NCI-H69 (cell line): ENCODE data around the gene FAM117B.
"Not testable (repeated sequence)": the region's sequence is repeated elsewhere in the genome, so short reads cannot be mapped to it uniquely, and the experiment has no call there.

Experiments used
- DNase-seq: peaks from one replicate; lab custom pipeline; 2025; lab: John Stamatoyannopoulos, UW

FAM117B gene

DNA sequence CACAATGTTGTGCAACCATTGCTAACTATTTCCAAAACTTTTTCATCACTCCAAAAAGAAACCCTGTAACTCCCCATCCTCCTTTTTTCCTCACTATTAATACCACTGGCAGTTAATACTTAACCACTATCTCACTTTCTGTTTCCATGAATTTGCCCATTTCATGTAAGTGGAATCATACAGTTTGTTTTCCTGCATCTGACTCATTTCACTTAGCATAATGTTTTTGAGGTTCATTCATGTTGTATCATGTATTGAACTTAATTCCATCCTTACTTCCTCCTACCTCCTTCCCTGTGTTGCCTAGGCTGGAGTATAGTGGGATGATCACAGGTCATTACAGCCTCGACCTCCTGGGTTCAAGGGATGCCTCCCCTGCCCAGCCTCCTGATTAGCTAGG is 68.3 kb downstream of the FAM117B start:
- DNase-seq = no peak

DNA sequence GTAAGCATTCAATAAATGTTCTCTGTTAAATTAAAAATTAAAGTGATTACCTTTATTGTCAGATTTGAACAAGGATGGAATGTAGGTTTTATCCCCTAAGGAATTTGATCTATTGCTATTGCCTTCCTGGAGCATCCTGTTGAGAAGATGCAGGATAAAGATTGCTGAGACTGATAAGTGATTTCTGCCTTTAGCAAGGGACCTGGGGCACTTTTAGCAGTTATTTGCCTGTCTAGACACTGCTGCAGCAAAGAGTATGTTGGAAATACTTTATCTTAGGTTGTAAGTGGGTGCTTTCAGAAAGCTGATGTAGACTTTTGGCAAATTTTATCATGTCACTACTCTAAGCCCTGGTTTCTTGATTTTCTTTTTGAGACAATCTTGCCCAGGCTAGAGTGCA is 69.5 kb downstream of the FAM117B start:
- no peak for DNase-seq

DNA sequence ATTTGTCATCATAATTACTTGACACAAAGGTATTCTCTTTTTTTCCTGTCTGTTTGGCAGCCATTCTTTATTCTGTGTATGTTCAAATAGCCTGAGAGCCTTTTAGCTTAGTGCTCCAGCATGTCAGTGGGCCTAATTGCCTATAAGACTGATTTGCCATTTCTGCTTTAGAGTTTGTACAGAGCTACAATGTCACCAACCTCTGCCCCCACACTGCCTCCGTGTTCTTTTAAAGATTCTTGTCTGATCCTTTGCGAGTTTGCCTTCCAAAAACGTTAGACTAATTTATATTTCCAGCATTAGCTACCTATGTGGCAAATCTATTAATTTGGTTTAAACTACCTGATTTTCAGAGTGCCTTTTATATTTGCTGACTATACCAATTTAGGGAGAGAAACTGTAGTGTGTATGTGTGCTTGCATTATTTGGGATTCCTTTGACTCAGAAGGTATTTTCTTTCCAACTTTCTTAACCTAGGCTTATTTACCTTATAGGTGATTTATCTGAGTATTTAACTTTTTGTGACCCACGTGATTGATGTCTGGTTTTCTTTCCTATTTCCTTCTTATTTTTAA is 70.8 kb downstream of the FAM117B start:
- peak; percentile 17 for DNase-seq

DNA sequence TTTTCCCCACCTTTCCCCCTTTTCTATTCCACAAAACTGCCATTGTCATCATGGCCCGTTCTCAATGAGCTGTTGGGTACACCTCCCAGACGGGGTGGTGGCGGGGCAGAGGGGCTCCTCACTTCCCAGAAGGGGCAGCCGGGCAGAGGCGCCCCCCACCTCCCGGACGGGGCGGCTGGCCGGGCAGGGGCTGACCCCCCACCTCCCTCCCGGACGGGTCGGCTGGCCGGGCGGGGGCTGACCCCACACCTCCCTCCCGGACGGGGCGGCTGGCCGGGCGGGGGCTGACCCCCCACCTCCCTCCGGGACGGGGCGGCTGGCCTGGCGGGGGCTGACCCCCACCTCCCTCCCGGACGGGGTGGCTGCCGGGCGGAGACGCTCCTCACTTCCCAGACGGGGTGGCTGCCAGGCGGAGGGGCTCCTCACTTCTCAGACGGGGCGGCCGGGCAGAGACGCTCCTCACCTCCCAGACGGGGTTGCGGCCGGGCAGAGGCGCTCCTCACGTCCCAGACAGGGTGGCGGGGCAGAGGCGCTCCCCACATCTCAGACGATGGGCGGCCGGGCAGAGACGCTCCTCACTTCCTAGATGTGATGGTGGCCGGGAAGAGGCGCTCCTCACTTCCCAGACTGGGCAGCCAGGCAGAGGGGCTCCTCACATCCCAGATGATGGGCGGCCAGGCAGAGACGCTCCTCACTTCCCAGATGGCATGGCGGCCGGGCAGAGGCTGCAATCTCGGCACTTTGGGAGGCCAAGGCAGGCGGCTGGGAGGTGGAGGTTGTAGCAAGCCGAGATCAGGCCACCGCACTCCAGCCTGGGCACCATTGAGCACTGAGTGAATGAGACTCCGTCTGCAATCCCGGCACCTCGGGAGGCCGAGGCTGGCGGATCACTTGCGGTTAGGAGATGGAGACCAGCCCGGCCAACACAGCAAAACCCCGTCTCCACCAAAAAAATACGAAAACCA is 80.5 kb downstream of the FAM117B start:
- DNase-seq = not testable (repeated sequence)

DNA sequence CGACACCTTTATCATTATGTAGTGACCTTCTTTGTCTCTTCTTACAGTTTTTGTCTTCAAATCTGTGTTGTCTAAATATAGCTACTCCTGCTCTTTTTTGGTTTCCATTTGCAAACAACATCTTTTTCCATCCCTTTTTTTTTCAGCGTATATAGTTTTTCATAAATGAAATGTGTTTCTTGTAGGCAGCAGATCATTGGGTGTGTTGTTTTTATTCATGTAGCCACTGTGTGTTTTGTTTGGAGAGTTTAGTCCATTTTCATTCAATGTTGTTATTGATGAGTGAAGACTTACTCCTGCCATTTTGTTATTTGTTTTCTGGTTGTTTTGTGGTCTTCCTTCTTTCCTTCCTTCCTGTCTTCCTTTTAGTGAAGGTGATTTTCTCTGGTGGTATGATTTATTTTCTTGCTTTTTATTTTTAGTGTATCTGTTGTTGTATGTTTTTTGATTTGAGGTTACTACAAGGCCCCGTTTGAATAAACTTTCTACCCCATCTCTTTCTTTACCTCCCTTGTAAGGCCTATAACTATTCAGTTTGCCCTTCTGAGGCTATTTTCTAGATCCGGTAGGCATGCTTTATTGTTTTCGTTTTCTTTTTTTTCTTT is 81.4 kb downstream of the FAM117B start:
- DNase-seq = no peak

DNA sequence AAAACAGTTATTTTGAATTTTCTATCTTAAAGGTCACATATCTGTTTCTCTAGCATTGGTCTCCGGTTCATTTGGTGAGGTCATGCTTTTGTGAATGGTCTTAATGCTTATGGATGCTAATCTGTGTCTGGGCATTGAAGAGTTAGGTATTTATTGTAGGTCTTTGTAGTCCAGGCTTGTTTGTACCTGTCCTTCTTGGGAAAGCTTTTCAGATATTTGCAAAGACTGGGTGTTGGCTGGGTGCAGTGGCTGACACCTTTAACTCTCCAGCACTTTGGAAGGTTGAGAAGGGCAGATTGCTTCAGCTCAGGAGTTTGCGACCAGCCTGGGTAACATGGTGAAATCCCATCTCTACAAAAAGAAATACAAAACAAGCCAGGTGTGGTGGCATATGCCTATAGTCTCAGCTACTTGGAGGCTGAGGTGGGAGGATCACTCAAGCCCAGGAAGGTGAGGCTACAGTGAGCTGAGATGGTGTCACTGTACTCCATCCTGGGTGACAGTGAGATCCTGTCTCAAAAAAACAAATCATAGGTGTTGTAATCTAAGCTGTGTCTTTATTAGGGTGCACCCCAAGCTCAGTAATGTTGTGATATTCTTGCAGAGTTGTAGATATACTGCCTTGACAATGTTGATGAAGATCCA is 82.3 kb downstream of the FAM117B start:
- DNase-seq = no peak

DNA sequence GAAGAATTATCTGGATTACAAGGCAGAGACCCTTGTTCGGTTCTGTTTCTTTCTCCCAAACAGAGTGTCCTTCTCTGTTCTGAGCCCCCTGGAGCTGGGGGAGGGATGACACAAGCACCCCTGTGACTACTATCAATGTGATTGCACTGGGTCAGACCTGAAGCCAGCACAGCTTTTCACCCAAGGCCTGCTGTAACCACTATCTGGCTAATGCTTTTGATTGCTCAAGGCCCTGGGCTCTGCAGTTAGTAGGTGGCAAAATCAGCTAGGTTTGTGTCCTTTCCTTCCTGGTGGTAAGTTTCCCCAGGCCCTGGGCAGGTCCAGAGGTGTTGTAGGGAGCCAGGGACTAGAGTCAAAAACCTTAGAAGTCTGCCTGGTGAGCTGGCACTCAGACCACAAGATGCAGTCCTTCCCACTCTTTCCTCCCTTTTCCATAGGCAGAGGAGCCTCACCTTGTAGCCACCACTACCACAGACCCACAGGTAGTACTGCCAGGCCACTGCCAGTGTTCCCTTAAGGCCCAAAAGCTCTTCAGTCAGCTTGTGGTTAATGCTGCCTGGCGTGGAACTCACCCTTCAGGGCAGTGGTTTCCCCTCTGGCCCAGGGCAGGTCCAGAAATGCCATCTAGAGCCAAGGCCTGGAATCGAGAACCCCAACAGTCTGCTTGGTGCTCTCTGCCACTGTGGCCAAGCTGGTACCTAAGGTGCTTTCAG is 83.0 kb downstream of the FAM117B start:
- no peak for DNase-seq

DNA sequence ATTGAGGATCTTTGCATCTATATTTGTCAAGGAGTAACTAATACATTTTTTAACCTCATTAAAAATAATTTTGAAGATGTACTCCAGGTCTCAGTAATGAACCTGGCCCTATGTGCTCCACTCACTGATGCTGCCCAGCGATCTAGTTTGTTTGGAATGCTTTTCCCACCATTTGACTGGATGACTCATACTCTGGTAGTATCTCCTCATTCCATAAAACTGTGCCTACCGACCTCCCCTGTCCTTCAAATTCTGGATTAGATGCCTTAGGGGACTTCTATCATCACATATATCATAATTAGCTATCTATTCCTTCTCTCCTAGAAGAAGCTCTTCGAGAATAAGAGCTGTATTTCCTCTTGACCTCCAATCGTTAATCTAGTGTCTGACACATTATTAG is 83.8 kb downstream of the FAM117B start:
- DNase-seq = no peak

DNA sequence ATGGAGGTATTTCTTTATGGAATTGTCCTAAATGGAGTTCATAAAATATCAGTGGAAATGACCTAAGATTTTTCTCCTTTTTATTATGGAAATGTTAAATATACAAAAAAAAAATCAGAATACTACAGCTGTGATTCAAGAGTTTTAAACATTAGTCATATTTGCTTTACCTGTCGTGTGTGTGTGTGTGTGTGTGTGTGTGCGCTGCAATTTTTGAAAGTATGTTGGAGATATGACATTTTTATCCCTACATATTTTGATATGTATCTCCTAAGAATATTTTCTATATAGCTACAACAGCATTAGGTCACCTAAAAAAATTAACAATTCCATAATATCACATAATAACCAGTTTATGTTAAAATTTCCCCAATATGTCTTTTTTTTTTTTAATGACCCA is 85.5 kb downstream of the FAM117B start:
- no peak for DNase-seq

DNA sequence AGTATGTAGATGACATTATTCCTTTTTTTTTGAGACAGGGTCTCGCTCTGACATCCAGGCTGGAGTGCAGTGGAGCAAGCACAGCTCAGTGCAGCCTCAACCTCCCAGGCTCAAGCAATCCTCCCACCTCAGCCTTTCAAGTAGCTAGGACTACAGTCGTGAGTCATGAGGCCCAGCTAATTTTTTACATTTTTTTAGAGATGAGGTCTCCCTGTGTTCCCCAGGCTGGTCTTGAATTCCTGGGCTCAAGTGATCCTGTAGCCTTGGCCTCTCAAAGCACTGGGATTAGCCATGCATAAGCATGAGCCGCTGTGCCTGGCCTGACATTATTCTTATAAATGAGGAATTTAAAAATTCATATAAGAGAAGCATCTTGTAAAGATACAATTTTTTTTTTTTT is 86.9 kb downstream of the FAM117B start:
- no peak for DNase-seq

DNA sequence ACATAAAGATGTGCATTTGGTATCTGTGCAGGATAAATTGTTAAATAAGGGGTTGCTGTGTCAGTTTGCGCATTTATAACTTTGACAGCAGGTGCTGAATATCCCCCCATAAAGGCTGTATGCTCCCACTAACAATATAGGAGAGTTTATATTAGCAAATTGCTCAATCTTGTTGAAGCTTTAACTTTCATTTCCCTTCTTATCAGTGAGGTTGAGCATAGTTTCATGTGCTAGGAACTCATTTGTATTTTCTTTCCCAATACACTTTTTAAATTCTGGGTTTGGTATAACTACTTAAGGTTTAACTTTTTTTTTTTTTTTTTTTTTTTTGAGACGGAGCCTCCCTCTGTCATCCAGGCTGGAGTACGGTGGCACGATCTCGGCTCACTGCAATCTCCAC is 89.0 kb downstream of the FAM117B start:
- no peak for DNase-seq

DNA sequence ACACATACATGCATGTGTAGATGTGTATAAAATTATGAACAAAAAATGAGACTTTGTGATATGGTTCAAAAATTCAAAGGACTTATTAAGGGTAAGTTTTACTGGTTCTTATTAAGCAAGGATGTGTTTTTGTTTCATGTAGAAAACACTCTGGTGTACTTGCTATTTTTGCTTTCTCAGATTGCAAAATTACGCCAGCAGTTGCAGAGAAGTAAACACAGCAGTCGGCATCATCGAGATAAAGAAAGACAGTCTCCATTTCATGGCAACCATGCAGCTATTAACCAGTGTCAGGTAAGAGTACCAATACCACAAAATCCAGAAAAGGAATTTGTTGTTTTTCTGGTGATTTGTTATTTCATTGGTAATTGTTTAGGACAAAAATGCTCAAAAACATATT is 91.3 kb downstream of the FAM117B start:
- DNase-seq = no peak

DNA sequence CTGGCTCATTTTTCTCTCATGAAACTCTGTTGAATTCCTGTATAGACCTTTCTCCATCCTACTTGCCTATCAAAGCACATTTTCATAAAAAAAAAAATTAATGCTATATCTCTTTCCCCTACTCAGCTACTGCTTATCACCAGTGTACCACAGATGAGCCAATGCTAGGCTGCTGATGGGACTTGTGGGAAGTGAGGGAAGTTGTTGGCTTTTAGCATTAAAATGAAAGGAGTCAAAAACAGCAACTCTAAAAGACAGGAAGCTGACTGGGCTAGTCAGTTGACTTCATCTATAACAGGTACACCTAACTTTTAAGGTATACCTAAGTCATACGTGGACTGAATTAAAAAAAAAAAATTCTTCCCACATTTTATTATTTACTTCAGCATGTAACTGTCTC is 102.1 kb downstream of the FAM117B start:
- DNase-seq = no peak

DNA sequence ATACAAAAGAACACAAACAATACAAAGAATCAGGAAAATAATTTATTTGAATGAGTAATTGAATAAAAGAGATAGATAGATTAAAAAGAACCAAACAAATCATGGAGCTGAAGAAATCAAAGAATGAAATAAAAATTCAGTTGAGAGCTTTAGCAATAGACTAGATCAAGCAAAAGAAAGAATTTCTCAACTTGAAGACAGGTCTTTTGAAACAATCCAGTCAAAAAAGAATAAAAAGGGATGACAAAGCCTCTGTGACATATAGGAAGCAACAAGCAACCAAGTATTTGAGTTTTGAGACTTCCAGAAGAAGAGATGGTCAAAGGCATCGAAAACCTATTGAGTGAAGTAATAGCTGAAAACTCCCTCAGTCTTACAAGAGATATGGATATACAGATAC is 108.8 kb downstream of the FAM117B start:
- no peak for DNase-seq

DNA sequence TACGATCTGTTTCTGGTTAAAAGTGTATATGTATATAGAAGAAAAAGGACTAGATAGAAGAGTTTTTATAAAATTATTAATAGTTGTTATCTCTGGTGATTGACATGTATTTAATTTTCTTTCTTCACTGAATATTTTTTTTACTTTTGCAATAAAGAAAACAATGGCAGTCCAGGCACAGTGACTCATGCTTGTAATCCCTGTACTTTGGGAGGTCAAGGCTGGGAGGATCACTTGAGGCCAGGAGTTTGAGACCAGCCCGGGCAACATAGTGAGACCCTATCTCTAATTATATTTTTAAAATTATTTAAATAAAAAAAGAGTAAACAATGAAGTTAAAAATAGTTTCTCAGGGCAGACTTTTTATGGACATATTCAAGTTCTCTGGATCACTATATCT is 114.7 kb downstream of the FAM117B start:
- DNase-seq = no peak

DNA sequence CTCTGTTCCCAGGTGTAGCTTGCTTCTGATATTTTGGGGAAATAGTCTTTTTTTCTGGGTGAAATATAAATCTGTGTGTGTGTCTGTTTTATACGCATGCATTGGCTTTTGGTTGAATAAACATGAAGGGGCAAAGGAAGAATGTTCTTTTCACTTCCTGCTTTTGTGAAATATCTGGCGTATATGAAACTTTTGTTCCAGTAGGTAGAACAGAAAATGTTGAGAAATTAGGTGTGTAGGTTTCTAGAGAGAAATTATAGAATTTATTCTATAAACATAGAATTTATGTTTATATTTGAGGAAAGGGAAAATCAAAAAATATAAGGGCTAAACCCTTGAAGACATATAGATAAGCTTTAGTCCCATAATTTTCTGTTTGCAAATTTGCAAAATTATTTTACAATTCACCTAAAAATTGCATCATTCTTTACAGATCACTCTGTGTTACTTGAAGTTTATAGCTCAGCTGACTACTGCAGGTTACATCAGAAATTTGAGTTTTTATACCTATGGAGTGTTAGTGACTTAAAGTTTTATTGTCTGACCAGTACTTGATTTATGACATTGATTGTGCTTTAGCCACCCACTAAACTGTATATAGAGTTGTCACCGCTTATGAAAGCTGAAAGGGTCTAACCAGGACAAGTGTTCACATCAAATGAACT is 116.1 kb downstream of the FAM117B start:
- DNase-seq = no peak

DNA sequence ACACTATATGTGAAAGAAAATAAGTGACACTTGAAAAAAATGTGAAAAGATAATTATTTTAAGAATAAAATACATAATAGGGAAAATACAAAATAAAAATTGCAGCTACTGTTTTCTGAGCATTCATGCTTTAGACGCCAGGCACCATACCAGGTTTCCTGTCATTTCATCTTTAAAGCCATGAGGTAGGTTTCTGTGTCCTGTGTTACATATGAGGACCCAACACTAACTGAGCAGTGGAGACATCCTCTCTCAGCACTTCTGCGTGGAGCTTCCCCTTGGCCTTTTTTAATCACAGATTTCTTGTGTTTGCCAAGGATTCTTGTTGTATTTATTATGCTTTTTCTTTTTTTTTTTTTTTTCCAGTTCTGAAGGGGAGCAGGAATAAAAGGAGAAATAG is 117.3 kb downstream of the FAM117B start:
- DNase-seq = no peak

DNA sequence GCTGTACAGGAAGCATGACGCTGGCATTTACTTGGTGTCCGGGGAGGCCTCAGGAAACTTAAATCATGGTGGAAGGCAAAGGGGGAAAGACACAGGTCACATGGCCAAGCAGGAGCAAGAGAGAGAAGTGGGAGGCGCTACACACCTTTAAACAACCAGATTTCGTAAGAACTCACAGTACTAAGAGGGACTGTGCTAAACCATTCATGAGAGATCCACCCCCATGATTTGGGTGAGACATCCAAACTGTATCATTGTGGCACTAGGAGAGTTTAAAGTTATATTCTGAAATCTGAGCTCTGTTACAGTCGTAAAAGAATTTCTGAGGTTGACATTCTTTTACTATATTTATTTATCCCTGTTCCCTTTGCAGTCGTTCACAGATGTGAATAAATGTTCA is 120.2 kb downstream of the FAM117B start:
- no peak for DNase-seq

DNA sequence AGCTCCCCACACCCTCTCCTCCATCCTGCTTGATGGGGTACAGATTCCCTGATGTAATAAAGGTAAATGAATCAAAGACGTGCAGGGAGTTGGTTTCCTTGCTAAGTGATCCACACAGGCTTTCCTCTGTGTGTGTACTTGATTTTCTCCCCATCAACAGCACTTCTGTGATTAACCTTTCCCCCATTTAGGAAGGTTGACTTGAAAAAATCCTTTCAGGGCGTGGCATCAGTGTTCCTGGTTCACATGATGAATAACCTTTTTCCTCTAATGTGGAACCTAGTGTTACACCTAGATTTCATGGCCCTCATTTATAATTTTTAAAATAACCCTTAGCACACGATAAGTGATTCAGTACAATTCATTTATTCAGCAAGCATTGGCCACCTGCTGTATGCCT is 121.8 kb downstream of the FAM117B start:
- DNase-seq = no peak

DNA sequence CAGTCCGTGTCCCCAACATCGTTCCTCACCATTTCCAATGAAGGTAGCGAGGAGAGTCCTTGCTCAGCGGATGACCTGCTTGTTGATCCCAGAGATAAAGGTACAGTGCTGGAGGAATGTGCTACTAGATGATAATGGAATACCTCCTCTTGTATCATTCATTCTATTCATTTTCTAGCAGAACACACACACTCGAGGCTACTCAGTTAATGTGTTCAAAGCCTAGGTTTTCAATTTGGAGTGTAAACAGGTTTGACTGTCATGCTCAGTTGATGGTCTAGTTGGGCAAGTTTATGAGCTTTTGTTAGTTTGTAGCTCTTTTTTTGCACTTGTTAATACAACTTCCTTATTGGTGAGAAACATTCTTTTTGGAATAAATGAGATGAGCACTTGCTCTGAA is 122.6 kb downstream of the FAM117B start:
- no peak for DNase-seq

DNA sequence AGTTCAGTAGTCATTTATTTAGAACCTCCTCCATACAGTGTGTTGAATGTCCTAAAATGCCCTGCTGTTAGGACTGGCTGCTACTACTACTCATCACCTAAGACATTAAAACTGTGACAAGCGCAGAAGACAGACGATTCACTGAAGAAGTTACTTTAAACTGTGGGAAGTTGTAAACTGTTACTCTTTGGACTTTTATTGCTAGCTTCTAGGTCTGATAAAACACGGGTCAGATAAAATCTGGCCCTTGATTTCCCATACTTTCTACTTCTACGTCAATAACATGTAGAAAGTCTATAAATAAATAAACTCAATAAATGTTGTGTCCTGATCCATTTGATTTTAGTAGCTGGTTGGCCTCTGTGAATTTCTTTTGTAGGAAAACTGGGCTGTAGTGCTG is 123.4 kb downstream of the FAM117B start:
- no peak for DNase-seq

DNA sequence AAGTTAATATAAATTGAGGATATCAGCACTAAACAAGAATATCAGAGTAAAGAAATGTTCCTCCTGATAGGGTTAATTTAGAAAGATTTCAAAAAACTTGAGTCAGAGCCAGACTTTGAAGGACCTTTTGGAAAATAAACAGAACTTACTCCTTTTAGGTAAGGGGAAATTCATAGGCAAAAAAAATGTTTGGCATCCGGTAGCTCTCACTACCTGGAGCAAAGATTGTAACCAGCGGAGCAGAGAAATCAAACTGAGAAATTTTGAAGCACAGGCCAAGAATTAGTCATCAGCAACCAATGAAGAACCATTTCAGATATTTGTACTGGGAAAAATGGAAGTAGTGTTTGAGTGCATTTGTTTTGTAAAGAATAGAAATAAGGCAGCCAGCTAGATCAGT is 123.8 kb downstream of the FAM117B start:
- DNase-seq = no peak
